ENCODE results near the gene EMCN. TPM values are rescaled to one million over a fixed set of nuclear protein-coding genes. Genes with fewer than 3 reads are reported as not detected.

Gene EMCN
- total RNA-seq, 1 donor, result 1.3 TPM

DNA sequence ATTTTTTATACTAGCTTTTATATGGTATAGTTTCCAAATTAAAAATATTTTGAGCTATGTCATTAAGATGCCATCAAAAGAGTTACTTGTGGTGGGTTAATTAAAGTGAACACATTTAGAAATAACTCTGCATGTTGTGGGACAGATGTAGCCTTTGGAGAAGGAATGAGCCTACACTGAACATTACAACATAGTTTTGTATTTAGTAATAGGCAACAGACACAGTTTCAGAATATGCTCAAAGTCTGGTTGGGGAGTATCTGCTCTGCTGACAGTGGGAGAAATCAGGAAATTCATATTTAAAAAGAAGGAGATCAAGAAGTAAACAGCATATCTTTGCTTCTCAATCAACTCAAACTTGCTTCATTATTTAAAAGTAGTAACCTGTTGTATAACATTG lies 23.7 kb downstream of the EMCN start:
- DNase-seq (ENCODE audit: low read depth in 2 of 3, low spot score in 2 of 3), result no peak

GRCh38 chr4:100493756-100494155 lies 24.1 kb downstream of the EMCN start:
- no peak for DNase-seq (ENCODE audit: low read depth in 2 of 3, low spot score in 2 of 3)

DNA sequence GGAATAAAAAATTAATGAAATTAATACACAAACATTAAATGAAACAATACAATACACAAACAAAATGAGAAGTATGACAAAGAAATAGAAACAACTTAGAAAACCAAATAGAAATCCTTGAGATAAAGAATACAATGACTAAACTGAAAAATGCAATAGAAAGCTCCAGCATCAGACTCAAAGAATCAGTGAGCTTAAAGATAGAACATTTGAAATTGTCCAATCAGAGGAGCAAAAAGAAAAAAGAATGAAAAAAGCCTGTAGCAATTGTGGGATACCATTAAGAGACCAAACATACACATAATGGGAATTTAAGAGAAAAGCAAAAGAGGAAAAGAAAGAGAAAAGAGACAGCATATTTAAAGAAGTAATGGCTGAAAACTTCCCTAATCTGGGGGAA lies 25.7 kb downstream of the EMCN start:
- no peak for DNase-seq (ENCODE audit: low read depth in 2 of 3, low spot score in 2 of 3)

DNA sequence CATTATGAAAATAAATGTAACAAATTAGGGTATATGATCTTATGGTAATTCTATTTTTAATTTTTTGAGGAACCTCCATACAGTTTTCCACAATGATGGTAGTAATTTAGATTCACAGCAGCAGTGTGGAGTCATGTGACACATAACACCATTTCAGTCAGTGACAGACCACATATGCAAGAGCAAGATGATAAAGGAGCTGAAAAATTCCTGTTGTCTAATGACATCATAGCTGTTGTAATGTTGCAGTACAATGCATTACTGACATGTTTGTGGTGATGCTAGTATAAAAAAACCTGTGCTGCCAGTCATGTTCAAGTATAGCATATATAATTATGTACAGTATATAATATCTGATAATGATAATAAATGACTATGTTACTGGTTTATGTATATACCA lies 28.5 kb downstream of the EMCN start:
- no peak for DNase-seq (ENCODE audit: low read depth in 2 of 3, low spot score in 2 of 3)

GRCh38 chr4:100486496-100486895 lies 31.3 kb downstream of the EMCN start:
- DNase-seq (ENCODE audit: low read depth in 2 of 3, low spot score in 2 of 3), result no peak

DNA sequence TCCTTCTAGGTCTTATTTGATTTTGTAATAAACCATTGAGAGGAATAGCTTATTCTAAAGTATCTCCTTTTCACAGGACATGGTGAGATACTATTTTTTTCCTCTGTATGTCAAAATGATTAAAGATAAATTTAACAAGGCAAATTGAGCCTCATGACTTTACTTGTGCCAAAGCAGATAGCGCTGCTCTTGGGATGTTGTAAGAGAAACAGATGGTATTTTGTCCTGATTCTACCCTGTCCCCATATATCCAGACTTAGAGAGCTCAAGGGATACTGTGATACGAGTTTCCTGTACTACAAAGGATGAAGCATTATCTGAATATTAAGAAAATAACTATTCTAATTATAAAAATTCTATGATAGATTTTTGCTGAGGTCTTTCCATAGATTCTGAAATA lies 34.0 kb downstream of the EMCN start:
- no peak for DNase-seq (ENCODE audit: low read depth in 2 of 3, low spot score in 2 of 3)

GRCh38 chr4:100479971-100480370 lies 37.9 kb downstream of the EMCN start:
- DNase-seq (ENCODE audit: low read depth in 2 of 3, low spot score in 2 of 3), result no peak

- no peak for DNase-seq (ENCODE audit: low read depth in 2 of 3, low spot score in 2 of 3)
Observed at GRCh38 chr4:100469555-100469954, 48.3 kb downstream of the EMCN start.

DNA sequence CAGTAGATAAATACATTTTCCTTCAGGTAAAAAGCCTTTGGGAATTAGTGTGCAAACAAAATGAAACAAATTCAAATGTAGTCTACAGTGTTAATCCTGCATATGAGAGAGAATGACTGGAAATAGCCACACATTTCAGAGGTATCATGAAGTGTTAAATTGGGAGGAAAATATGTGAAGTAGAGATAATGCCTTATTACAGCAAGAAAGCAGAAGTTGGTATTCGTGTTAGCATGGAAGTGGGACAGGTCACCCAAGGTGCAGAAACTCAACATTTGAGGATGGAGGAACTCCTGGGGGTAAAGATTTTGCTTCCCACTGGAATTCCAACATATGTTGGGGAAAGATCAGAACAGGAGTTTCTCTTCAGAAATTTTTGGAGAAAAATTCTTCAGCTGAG lies 51.3 kb downstream of the EMCN start:
- DNase-seq (ENCODE audit: low read depth in 2 of 3, low spot score in 2 of 3), result peak in 1 of 3 donors; percentile 28

GRCh38 chr4:100461807-100462605 lies 55.8 kb downstream of the EMCN start:
- no peak for DNase-seq (ENCODE audit: low read depth in 2 of 3, low spot score in 2 of 3)

DNA sequence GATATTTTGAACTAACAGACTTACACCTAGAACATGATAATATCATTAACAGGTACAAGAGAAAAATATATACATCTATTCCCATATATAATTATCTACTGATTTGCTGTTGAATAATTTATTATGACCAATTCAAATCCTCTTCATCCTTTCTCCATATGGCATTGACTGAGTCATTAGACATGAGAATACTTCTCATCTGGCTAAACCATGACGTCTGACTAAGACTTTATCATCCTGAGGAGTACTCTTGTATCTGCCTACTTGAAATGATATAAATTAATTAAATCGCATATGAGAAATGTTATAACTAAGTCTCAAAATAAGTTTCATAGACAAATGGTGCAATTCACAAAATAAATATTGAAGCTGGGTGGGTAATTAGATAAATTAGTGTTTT lies 67.4 kb downstream of the EMCN start:
- no peak for DNase-seq (ENCODE audit: low read depth in 2 of 3, low spot score in 2 of 3)

DNA sequence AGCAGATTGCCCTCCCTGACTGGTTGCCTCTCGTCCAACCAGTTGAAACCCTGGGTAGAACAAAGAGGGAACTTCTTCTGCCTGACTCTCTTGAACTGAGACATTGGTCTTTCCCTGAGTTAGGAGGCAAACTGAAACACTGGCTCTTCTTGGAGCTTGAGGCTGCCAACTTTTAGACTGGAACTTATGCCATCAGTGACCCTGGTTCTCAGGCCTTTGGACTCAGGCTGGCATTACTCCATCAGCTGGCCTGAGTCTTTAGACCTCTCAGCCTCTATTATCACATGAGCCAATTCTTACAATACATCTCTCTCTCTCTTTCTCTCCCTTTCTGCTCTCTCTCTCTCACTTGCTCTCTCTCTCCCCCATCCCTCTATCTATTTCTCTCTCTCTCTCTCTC lies 86.4 kb downstream of the EMCN start:
- no peak for DNase-seq (ENCODE audit: low read depth in 2 of 3, low spot score in 2 of 3)

DNA sequence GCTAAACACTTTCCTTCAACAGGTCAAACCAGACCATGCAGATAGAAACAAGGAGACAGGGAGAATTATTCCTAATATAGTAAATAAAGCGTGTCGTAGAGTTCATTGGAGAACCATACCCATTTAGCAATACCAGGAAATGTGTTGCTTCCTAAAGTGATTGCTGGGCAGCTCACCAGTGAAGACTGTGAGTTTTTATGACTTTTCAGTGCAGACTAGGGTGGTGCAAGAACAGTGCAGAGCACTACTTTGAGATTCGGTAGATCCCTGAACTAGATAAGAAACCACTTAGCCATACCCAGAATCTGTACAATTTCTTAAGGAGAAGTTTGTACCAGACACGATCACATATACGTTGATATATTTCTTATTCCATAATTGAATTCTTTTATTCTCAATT lies 87.4 kb downstream of the EMCN start:
- DNase-seq (ENCODE audit: low read depth in 2 of 3, low spot score in 2 of 3), result no peak

DNA sequence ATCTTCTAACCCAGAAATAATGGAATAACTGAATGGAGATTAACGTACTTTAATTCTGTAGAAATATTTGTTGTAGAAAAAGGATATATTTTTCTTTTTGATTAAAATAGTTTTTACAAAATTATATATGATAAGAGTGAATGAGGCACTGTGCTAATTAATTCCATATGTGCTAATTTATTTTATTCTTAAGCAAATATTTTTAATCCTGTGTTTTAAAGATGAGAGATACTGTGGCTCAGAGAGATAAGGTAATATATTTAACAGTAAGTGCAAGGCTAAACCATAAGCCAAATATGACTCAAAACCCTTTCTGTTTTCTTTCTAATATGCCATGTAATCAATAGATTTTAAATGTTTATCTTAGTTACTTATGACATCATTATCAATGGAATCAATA lies 88.2 kb downstream of the EMCN start:
- no peak for DNase-seq (ENCODE audit: low read depth in 2 of 3, low spot score in 2 of 3)

GRCh38 chr4:100428051-100428450 lies 89.8 kb downstream of the EMCN start:
- no peak for DNase-seq (ENCODE audit: low read depth in 2 of 3, low spot score in 2 of 3)

DNA sequence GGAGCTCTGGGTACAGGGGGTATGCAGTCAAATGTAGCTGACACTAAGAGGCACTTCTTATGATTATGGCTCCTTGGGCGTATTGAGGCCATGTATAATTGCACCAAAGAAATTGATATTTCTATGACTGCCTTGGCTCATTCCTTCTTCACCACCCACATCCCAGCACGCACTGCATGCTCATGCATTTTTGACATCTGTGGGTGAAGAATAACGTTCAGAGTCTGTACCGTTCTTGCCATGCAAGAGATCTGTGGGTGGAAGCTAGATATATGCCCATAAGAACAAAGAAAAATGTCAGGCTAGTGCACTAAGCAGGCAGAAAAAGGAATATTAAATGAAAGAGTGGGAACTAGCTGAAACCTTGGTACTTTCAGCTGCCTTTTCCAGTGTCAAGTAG lies 93.4 kb downstream of the EMCN start:
- no peak for DNase-seq (ENCODE audit: low read depth in 2 of 3, low spot score in 2 of 3)

DNA sequence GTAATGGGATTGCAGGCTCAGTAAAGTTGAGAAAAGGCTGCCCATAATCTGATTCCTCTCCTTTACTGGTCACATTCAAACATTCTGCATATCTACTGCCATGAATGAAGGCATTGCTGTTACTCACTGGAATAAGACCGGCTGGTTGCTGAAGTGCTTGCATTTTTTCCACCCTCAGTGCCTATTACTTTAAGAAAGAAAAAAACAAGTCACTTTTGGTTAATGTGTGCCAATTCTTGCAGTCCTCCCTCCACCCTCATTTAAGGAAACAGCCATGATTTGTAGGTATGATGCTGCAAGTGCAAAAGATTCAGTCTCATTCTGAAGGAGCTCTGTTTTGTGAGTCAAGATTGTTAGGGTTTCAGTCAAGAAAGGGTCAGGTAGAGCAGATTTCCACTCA lies 94.9 kb downstream of the EMCN start:
- no peak for DNase-seq (ENCODE audit: low read depth in 2 of 3, low spot score in 2 of 3)

DNA sequence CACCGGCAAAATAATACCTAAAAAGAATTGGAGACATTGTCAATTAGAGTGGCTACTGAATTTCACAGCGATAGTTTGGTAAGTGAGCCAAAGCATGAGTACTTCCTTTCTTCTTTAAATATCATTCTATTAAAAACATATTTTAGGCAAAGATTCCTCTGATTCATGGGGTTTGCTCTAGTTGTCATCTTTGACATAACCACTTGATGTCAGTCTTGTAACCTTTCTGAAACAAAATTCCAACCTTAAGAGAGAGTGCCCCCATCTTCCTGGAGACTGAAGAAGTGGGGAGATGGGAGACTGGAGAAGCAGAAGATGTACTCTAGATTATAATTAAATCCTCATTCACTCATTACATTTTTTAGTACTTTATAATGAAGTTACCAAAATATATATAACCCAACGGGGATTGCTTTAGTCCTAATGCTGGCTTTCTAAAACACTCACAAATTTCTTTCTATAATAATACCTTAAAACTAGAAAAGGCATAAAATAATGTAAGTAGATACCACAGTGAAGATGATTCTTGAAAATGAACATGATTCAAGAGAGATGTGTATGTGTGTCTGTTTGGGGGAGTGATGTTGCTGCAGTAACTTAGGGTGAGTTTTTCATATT lies 96.4 kb downstream of the EMCN start:
- peak in 2 of 3 donors; percentile 16 to 42 for DNase-seq (ENCODE audit: low read depth in 2 of 3, low spot score in 2 of 3)

DNA sequence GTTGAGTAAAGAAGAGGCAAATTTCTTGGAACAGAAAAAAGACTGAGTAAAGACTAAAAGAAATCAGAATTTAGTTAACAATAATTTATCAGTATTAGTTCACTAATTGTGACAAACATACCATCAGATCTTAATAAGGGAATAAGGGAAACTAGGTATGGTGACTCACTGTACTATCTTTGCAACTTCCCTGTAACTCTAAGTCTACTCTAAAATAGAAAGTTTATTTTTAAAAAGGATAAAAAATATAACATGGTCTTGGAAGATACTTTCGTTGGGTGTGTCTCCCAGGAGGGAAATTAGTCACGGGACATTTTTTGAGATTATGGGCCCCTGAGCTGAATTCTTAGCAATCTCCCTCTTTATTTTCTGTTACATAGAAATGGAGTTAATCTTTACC lies 97.3 kb downstream of the EMCN start:
- DNase-seq (ENCODE audit: low read depth in 2 of 3, low spot score in 2 of 3), result no peak

- no peak for DNase-seq (ENCODE audit: low read depth in 2 of 3, low spot score in 2 of 3)
Observed at GRCh38 chr4:100417565-100417964, 100.3 kb downstream of the EMCN start.

GRCh38 chr4:100414016-100414790 lies 103.6 kb downstream of the EMCN start:
- DNase-seq (ENCODE audit: low read depth in 2 of 3, low spot score in 2 of 3), result no peak

DNA sequence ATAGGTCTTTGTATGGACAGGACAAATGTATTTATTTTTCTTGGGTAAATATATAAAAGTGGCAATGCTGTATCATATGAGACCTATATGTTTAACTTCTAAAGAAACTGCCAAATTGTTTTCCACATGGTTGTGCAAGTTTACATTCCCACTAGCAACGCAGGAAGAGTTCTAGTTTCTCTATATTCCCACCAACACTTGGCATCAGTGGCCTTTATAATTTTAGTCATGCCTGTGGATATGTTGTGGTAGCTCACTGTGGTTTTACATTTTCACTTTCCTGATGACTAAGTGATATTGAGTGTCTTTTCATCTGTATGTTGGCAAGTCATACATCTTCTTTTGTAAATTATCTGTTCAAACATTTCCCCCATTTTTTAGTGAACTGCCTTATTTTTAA lies 126.0 kb downstream of the EMCN start:
- no peak for DNase-seq (ENCODE audit: low read depth in 2 of 3, low spot score in 2 of 3)

Measured in hematopoietic multipotent progenitor cell (in vitro differentiated cells).